B cell (primary cell): Measurements from ENCODE around the gene SPRED2. TPM values are rescaled to one million over a fixed set of nuclear protein-coding genes. Genes with fewer than 3 reads are reported as not detected.
A peak's percentile ranks its signal among the peaks of the same experiment; 100 is the strongest.

ENCODE experiments used
- ATAC-seq: fragments of 200-7000 bp; cut with Tn5 transposase; one replicate; pipeline ENCODE4 v1.10.0; 2021; ENCODE audit warnings: low read depth, mild to moderate bottlenecking, moderate number of reproducible peaks, moderate library complexity
- CTCF ChIA-PET: fragments of 350-600 bp; sonication (Branson Sonifier 250); formaldehyde crosslinking; loops from one replicate; lab custom pipeline; 2021; ENCODE audit warnings: antibody characterized with exemption, inconsistent platforms; lab: Charles Lee
- POLR2A ChIA-PET: fragments of 350-600 bp; sonication (Branson Sonifier 250); formaldehyde crosslinking; loops from one replicate; lab custom pipeline; 2021; ENCODE audit warnings: antibody characterized with exemption; lab: Charles Lee
- DNase-seq: peaks from one replicate; pipeline ENCODE4 v3.0.0; 2013
- H2AFZ ChIP-seq: 2 replicates; pipeline ENCODE4 v1.6.1; 2012; ENCODE audit warnings: mild to moderate bottlenecking, low read depth, low read length; ENCODE audit not compliant: insufficient read depth, poor library complexity, severe bottlenecking
- H3K27ac ChIP-seq, 2 donors: 1 replicate in 1 of 2; 2 replicates in 1 of 2; pipeline ENCODE4 v1.5.1; 2012 to 2013; ENCODE audit warnings: low read length in 2 of 2, mild to moderate bottlenecking in 2 of 2, moderate library complexity in 1 of 2
- H3K27me3 ChIP-seq, 4 experiments: fragments of 200-600 bp in 1 of 4; sonication (generic) in 1 of 4; replicated peaks in 1 of 4; 1 replicate in 2 of 4; 2 replicates in 2 of 4; pipeline versions ENCODE4 v1.6.1 to v1.7.0; 2013 to 2016; ENCODE audit warnings: low read length in 3 of 4, mild to moderate bottlenecking in 2 of 4, mixed read lengths in 1 of 4, moderate library complexity in 1 of 4; ENCODE audit not compliant: insufficient read depth in 4 of 4, control insufficient read depth in 3 of 4; ENCODE audit errors: control extremely low read depth in 1 of 4
- H3K36me3 ChIP-seq, 2 experiments: replicated peaks in 1 of 2; 1 replicate in 1 of 2; 2 replicates in 1 of 2; pipeline versions ENCODE4 v1.6.1 to v1.7.1; 2013; ENCODE audit warnings: low read length in 1 of 2; ENCODE audit not compliant: insufficient read depth in 2 of 2, control insufficient read depth in 1 of 2; ENCODE audit errors: control extremely low read depth in 1 of 2, extremely low read depth in 1 of 2
- H3K4me1 ChIP-seq, 2 donors: fragments of 200-600 bp in 1 of 2; sonication (generic) in 1 of 2; 1 replicate in 1 of 2; 2 replicates in 1 of 2; pipeline versions ENCODE4 v1.5.1 to v1.6.1; 2013 to 2017; ENCODE audit warnings: low read length in 2 of 2; ENCODE audit not compliant: control insufficient read depth in 2 of 2, insufficient read depth in 2 of 2
- H3K4me2 ChIP-seq: replicated peaks from 2 replicates; pipeline ENCODE3; 2012; ENCODE audit warnings: mild to moderate bottlenecking, low read depth, low read length; ENCODE audit not compliant: poor library complexity, severe bottlenecking
- H3K4me3 ChIP-seq, 5 experiments: fragments of 200-600 bp in 1 of 5; sonication (generic) in 1 of 5; 1 replicate in 3 of 5; 2 replicates in 2 of 5; pipeline versions ENCODE4 v1.5.1 to v1.7.0; 2011 to 2016; ENCODE audit warnings: low read length in 4 of 5, mild to moderate bottlenecking in 4 of 5, low read depth in 2 of 5, control low read depth in 1 of 5, moderate library complexity in 1 of 5; ENCODE audit not compliant: insufficient read depth in 1 of 5; ENCODE audit errors: control extremely low read depth in 1 of 5, extremely low read depth in 1 of 5
- H3K79me2 ChIP-seq: fragments of 200-600 bp; sonication (generic); one replicate; pipeline ENCODE4 v1.6.0; 2016; ENCODE audit warnings: low read length; ENCODE audit not compliant: control insufficient read depth, insufficient read depth
- H3K9ac ChIP-seq: fragments of 200-600 bp; sonication (generic); 2 replicates; pipeline ENCODE4 v1.6.1; 2017; ENCODE audit warnings: mild to moderate bottlenecking, low read length, moderate library complexity
- H3K9me3 ChIP-seq, 3 donors: one replicate each; pipeline versions ENCODE4 v1.6.1 to v1.7.1; 2013; ENCODE audit warnings: low read length in 2 of 3; ENCODE audit not compliant: control insufficient read depth in 2 of 3, insufficient read depth in 1 of 3; ENCODE audit errors: control extremely low read depth in 1 of 3
- H4K20me1 ChIP-seq: 2 replicates; pipeline ENCODE4 v1.6.0; 2012; ENCODE audit warnings: mild to moderate bottlenecking, low read length; ENCODE audit not compliant: insufficient read depth, control insufficient read depth, poor library complexity, severe bottlenecking
- H3K27ac Mint-ChIP-seq: one replicate; pipeline ENCODE4 v1.8.0; 2021; ENCODE audit warnings: mixed read lengths
- H3K27me3 Mint-ChIP-seq: one replicate; pipeline ENCODE4 v1.8.0; 2021; ENCODE audit warnings: mixed read lengths
- H3K4me1 Mint-ChIP-seq: one replicate; pipeline ENCODE4 v1.8.0; 2021; ENCODE audit warnings: mixed read lengths
- H3K4me3 Mint-ChIP-seq: one replicate; pipeline ENCODE4 v1.8.0; 2021; ENCODE audit warnings: mixed read lengths
- H3K9me3 Mint-ChIP-seq: one replicate; pipeline ENCODE4 v1.8.0; 2022; ENCODE audit warnings: mixed read lengths; ENCODE audit not compliant: insufficient read depth
- CTCF ChIP-seq: fragments of 200-600 bp; IDR thresholded peaks from one replicate; pipeline ENCODE4 v1.8.0; 2022; ENCODE audit warnings: antibody characterized with exemption, mild to moderate bottlenecking
- EZH2 ChIP-seq: IDR thresholded peaks from 2 replicates; pipeline ENCODE4 v1.6.1; 2012; ENCODE audit warnings: borderline replicate concordance, low read depth, mild to moderate bottlenecking, moderate library complexity, low read length; ENCODE audit not compliant: insufficient read depth, poor library complexity, severe bottlenecking
- WGBS: methylation state at CpG from one replicate; pipeline ENCODE4 v1.1.5; 2013; ENCODE audit warnings: missing lambda C conversion rate; ENCODE audit not compliant: insufficient coverage; 5-methylcytosine and 5-hydroxymethylcytosine counted together
- intact Hi-C: fragments of 100-400 bp; cut with micrococcal nuclease; formaldehyde crosslinking; loops from one replicate; pipeline ENCODE4 v1.10.0; 2022
- polyA plus RNA-seq: library from polyadenylated mRNA; depleted of rRNA; stranded (reverse); fragments of >200 nt; gene quantifications from 2 replicates; pipeline ENCODE4 v1.2.3, GENCODE V29; 2012
- total RNA-seq, 2 donors: library from RNA; stranded (reverse); fragments of 120-200 nt in 1 of 2; gene quantifications; 1 replicate in 1 of 2; 2 replicates in 1 of 2; pipeline versions ENCODE4 v1.2.3 to v1.2.4, GENCODE V29; 2013 to 2022

SPRED2 gene
- total and polyA plus RNA-seq, 2 donors (not counting 1 experiment from before 2014, with no cell fraction given) = 0.40 to 1.3 TPM

- POLR2A ChIA-PET = no interaction called here
These were observed 43.6 kb downstream of the SPRED2 start for GRCh38 chr2:65388596-65389390.

More at GRCh38 chr2:65388596-65389390, 43.6 kb downstream of the SPRED2 start:
- Mint-ChIP-seq H3K27me3 (peaks cover 3% of the 10 kb centered on the region), H3K9me3 (no peaks in the 10 kb centered on the region), H3K4me3 (peak overlapping the region; percentile 2), H3K4me1 (peaks cover 53% of the 10 kb centered on the region), H3K27ac (no peak overlapping the region)
- DNase-seq (no peak), ATAC-seq (no peak)
- Histone ChIP-seq H3K4me2 (peak overlapping the region; percentile 76), H3K4me1 (peaks cover 41 to 46% of the 10 kb centered on the region in 2 donors), H3K79me2 (no peaks in the 10 kb centered on the region), H3K4me3 (no peak overlapping the region), H3K27ac (peak overlapping the region in 1 of 2 donors; percentile 4), H3K9ac (no peak overlapping the region), H3K36me3 (no peaks in the 10 kb centered on the region), H3K9me3 (no peaks in the 10 kb centered on the region), H4K20me1 (no peaks in the 10 kb centered on the region), H3K27me3 (no peaks in the 10 kb centered on the region), H2AFZ (no peak overlapping the region)
- TF ChIP-seq CTCF (no peak), EZH2 (no peak)
- WGBS = 100% methylated on average over 1 of the region's 3 CpGs
- intact Hi-C loops = loop anchor here (1.0 kb wide), 1 partner anchor 44 kb away; no protein-coding TSS in a partner anchor
- CTCF ChIA-PET = interaction anchor here (1.5 kb wide), 1 partner anchor 17 kb away, joined by 3 read pairs; no protein-coding TSS in a partner anchor
